ENCODE results near the gene FBXO36. TPM values are rescaled to one million over a fixed set of nuclear protein-coding genes. Genes with fewer than 3 reads are reported as not detected.

Gene FBXO36
- total RNA-seq, 1 experiment from 2014 or later, result 3.0 TPM

DNA sequence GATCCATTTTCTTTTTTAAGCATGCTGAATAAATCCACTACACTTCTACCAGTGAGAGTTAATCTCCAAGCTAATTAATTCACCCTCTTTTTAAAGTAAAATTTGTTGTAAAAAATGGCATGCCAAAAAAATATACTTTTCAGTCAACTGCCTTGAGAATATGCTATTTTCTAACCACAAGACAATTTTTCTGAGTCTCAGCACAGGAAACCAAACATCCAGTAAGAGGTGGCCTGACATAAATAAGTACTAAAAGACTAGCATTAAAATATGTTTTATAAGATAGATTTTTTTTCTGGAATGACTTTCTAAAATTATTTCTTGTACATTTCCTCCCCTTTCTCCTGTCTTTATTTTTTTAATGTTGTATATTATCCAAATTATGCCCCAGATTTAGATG, 2.9 kb downstream of the FBXO36 start:
- H3K4me1 Mint-ChIP-seq, result peaks cover 4 to 7% of the 10 kb centered on the region in 2 experiments
- no peak overlapping the region for H2AFZ ChIP-seq (ENCODE audit: low read length)
- TF ChIP-seq, protein P1, sequence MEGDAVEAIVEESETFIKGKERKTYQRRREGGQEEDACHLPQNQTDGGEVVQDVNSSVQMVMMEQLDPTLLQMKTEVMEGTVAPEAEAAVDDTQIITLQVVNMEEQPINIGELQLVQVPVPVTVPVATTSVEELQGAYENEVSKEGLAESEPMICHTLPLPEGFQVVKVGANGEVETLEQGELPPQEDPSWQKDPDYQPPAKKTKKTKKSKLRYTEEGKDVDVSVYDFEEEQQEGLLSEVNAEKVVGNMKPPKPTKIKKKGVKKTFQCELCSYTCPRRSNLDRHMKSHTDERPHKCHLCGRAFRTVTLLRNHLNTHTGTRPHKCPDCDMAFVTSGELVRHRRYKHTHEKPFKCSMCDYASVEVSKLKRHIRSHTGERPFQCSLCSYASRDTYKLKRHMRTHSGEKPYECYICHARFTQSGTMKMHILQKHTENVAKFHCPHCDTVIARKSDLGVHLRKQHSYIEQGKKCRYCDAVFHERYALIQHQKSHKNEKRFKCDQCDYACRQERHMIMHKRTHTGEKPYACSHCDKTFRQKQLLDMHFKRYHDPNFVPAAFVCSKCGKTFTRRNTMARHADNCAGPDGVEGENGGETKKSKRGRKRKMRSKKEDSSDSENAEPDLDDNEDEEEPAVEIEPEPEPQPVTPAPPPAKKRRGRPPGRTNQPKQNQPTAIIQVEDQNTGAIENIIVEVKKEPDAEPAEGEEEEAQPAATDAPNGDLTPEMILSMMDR (conservative IDR thresholded peaks at IDR 0.05), result no peak
- H2BK15ac ChIP-seq (ENCODE audit: low read depth, low read length), result no peak overlapping the region
- H2BK12ac ChIP-seq (ENCODE audit: insufficient read length, low read depth, low read length), result no peak overlapping the region
- peaks cover 0 to 4% (median 0%) of the 10 kb centered on the region in 3 experiments; a peak in 3 of 7 replicates for H3K36me3 Mint-ChIP-seq (ENCODE audit: insufficient read depth in 1 of 3, low read depth in 3 of 3)
- H4K5ac ChIP-seq (ENCODE audit: insufficient read length, low read depth, low read length), result no peak overlapping the region
- H4K20me1 ChIP-seq (ENCODE audit: control insufficient read depth, insufficient read depth, insufficient read length), result no peaks in the 10 kb centered on the region
- H3K23me2 ChIP-seq (ENCODE audit: insufficient read length, low read depth, low read length, poor library complexity, severe bottlenecking), result peaks cover 17% of the 10 kb centered on the region
- H3K18ac ChIP-seq (ENCODE audit: insufficient read length, low read depth, low read length), result no peak overlapping the region
- no peak overlapping the region for H3K4me2 ChIP-seq (ENCODE audit: insufficient read depth, insufficient read length, low read length)
- H3K79me1 ChIP-seq (ENCODE audit: insufficient read depth, low read depth, low read length, poor library complexity, severe bottlenecking), result no peaks in the 10 kb centered on the region
- H4K91ac ChIP-seq (ENCODE audit: insufficient read length, low read depth, low read length), result no peak overlapping the region
- H3K27me3 Mint-ChIP-seq (ENCODE audit: low read depth), result no peaks in the 10 kb centered on the region
- H3K9me3 Mint-ChIP-seq, result no peaks in the 10 kb centered on the region
- H2BK20ac ChIP-seq (ENCODE audit: low read depth, low read length, poor library complexity, severe bottlenecking), result no peak overlapping the region
- H3K79me2 ChIP-seq (ENCODE audit: insufficient read depth, low read length), result peaks cover 5% of the 10 kb centered on the region; the same call in 1 of the 2 replicates
- H3K4me1 ChIP-seq (ENCODE audit: insufficient read depth, low read length), result no peaks in the 10 kb centered on the region
- H2BK120ac ChIP-seq (ENCODE audit: low read depth, low read length, poor library complexity, severe bottlenecking), result no peak overlapping the region
- no peak overlapping the region; a peak in 1 of 5 replicates for H3K4me3 Mint-ChIP-seq
- H3K9ac ChIP-seq (ENCODE audit: extremely low read depth, insufficient read length, low read length), result no peak overlapping the region
- no peak overlapping the region for H3K56ac ChIP-seq (ENCODE audit: insufficient read length, low read depth, low read length)
- no peak overlapping the region for H3K27ac ChIP-seq (ENCODE audit: insufficient read length, low read depth, low read length)
- no peak overlapping the region for H4K8ac ChIP-seq (replicated peaks; ENCODE audit: insufficient read length, low read depth, low read length)
- no peak overlapping the region; a peak in 1 of 7 replicates for H3K27ac Mint-ChIP-seq
- H2AK5ac ChIP-seq (ENCODE audit: insufficient read length, low read length), result no peak overlapping the region
- no peaks in the 10 kb centered on the region for H3K27me3 ChIP-seq (ENCODE audit: insufficient read depth, low read length)
- H2BK5ac ChIP-seq (ENCODE audit: insufficient read length, low read length), result no peak overlapping the region
- no peak overlapping the region for H3K14ac ChIP-seq (ENCODE audit: insufficient read depth, low read length)
- H3T11ph ChIP-seq (ENCODE audit: low read length), result no peak overlapping the region
- H3K9me3 ChIP-seq (ENCODE audit: control insufficient read depth, low read depth, low read length), result no peaks in the 10 kb centered on the region
- H3K23ac ChIP-seq (ENCODE audit: insufficient read length, low read depth, low read length), result no peak overlapping the region
- H3K4ac ChIP-seq (ENCODE audit: low read depth, low read length), result no peak overlapping the region
- no peak for DNase-seq

Data from H9 (cell line).